ENCODE measurements around the gene HSFX1. TPM values are rescaled to one million over a fixed set of nuclear protein-coding genes. Genes with fewer than 3 reads are reported as not detected.

HSFX1 gene
- total RNA-seq, 1 donor from 2014 or later, result 2.2 TPM

- DNase-seq (ENCODE audit: low read depth), result no peak
These were observed 30.2 kb downstream of the HSFX1 start for GRCh38 chrX:149804102-149804501.

GRCh38 chrX:149807747-149808458, 34.0 kb downstream of the HSFX1 start:
- no peak for DNase-seq (ENCODE audit: low read depth)

- no peak for DNase-seq (ENCODE audit: low read depth)
These were observed 44.8 kb downstream of the HSFX1 start for GRCh38 chrX:149818652-149819051.

- DNase-seq (ENCODE audit: low read depth), result no peak
These were observed 45.5 kb downstream of the HSFX1 start for GRCh38 chrX:149819371-149819770.

- DNase-seq (ENCODE audit: low read depth), result no peak
These were observed 51.6 kb downstream of the HSFX1 start for GRCh38 chrX:149825424-149825823.

Other genes starting within 250 kb of the HSFX1 start
- 15.6 and 15.8 TPM in 2 replicates for gene EOLA1, start 233.1 kb upstream of the HSFX1 start, total RNA-seq
- not detected in 2 replicates for gene HSFX3, start 224.1 kb upstream of the HSFX1 start, total RNA-seq
- gene MAGEA9B, start 186.6 kb upstream of the HSFX1 start, total RNA-seq, result not detected in 2 replicates
- not detected in 2 replicates for gene HSFX2, start 178.8 kb upstream of the HSFX1 start, total RNA-seq
- 25.7 and 31.7 TPM in 2 replicates for gene TMEM185A, start 142.3 kb upstream of the HSFX1 start, total RNA-seq
- gene MAGEA11, start 62.0 kb upstream of the HSFX1 start, total RNA-seq, result not detected in 2 replicates
- not detected in 2 replicates for gene MAGEA9, start 7.9 kb downstream of the HSFX1 start, total RNA-seq
- not detected in 2 replicates for gene MAGEA8, start 107.1 kb downstream of the HSFX1 start, total RNA-seq
- gene HSFX4, start 155.5 kb downstream of the HSFX1 start, total RNA-seq, result not detected in 2 replicates
- gene EOLA2, start 164.4 kb downstream of the HSFX1 start, total RNA-seq, result 12.5 and 14.4 TPM in 2 replicates

Measured in renal cortical epithelial cell (primary cell).